Testis (tissue), 2 donors: ENCODE measurements around the gene MXD1.

ENCODE experiments used
- POLR2A ChIP-seq: fragments of 450-650 bp; IDR thresholded peaks from one replicate; pipeline ENCODE4 v1.6.1; 2017; ENCODE audit warnings: antibody characterized with exemption, mild to moderate bottlenecking, moderate library complexity
- TF ChIP-seq, protein P1 (sequence below), 3 experiments: fragments of 450-650 bp in 2 of 3; fragments of 200-600 bp in 1 of 3; sonication (generic) in 1 of 3; IDR thresholded peaks; one replicate each; pipeline ENCODE4 v1.5.1; 2016 to 2019; ENCODE audit warnings: antibody characterized with exemption in 3 of 3, mild to moderate bottlenecking in 2 of 3, moderate library complexity in 1 of 3

- TF ChIP-seq, protein P1, sequence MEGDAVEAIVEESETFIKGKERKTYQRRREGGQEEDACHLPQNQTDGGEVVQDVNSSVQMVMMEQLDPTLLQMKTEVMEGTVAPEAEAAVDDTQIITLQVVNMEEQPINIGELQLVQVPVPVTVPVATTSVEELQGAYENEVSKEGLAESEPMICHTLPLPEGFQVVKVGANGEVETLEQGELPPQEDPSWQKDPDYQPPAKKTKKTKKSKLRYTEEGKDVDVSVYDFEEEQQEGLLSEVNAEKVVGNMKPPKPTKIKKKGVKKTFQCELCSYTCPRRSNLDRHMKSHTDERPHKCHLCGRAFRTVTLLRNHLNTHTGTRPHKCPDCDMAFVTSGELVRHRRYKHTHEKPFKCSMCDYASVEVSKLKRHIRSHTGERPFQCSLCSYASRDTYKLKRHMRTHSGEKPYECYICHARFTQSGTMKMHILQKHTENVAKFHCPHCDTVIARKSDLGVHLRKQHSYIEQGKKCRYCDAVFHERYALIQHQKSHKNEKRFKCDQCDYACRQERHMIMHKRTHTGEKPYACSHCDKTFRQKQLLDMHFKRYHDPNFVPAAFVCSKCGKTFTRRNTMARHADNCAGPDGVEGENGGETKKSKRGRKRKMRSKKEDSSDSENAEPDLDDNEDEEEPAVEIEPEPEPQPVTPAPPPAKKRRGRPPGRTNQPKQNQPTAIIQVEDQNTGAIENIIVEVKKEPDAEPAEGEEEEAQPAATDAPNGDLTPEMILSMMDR (IDR thresholded peaks at IDR 0.05) = no peak
- TF ChIP-seq POLR2A = no peak
Measured at GRCh38 chr2:69893684-69894551, 21.0 kb upstream of the MXD1 start, which contains the start of gene SNRNP27.
